Fibroblast of lung (primary cell): ENCODE results near the gene OR2T12.

Experiments
- EZH2 ChIP-seq: IDR thresholded peaks from 2 replicates; pipeline ENCODE4 v1.5.1; 2012; ENCODE audit warnings: low read length, control low read depth, mild to moderate bottlenecking; ENCODE audit errors: missing control alignments
- TF ChIP-seq, protein P1 (sequence below), 2 donors: IDR thresholded peaks in 1 of 2; conservative IDR thresholded peaks in 1 of 2; 1 replicate in 1 of 2; 2 replicates in 1 of 2; pipeline ENCODE4 v1.5.1; 2011 to 2012; ENCODE audit warnings: low read length in 2 of 2, control low read depth in 1 of 2, inconsistent platforms in 1 of 2, low read depth in 1 of 2, mild to moderate bottlenecking in 1 of 2

DNA sequence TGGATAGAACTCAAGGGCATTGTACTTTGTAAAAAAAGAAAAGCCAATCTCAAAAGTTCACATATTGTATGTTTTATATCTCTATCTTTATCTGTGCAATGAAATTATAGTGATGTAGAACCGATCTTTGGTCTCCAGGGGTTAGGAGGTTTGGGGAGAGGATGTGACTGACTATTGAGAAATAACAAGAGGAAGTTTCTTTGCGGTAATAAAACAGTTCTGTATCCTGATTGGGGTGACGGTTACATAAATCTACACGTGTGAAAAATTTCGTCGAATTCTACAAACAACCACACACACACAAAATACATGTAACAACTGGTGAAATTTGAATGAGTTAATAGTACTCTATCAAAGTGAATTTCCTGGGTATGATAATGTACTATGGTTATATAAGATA lies 14.8 kb downstream of the OR2T12 start:
- no peak for TF ChIP-seq EZH2
- TF ChIP-seq, protein P1, sequence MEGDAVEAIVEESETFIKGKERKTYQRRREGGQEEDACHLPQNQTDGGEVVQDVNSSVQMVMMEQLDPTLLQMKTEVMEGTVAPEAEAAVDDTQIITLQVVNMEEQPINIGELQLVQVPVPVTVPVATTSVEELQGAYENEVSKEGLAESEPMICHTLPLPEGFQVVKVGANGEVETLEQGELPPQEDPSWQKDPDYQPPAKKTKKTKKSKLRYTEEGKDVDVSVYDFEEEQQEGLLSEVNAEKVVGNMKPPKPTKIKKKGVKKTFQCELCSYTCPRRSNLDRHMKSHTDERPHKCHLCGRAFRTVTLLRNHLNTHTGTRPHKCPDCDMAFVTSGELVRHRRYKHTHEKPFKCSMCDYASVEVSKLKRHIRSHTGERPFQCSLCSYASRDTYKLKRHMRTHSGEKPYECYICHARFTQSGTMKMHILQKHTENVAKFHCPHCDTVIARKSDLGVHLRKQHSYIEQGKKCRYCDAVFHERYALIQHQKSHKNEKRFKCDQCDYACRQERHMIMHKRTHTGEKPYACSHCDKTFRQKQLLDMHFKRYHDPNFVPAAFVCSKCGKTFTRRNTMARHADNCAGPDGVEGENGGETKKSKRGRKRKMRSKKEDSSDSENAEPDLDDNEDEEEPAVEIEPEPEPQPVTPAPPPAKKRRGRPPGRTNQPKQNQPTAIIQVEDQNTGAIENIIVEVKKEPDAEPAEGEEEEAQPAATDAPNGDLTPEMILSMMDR (conservative IDR thresholded peaks at IDR 0.05 in 1 of 2, IDR thresholded peaks at IDR 0.05 in 1 of 2; ENCODE audit: low read depth in 1 of 2, low read length in 2 of 2) = no peak
